ENCODE measurements around the gene ID3. TPM values are rescaled to one million over a fixed set of nuclear protein-coding genes. Genes with fewer than 3 reads are reported as not detected.

The ID3 gene
- total RNA-seq, 1 donor from 2014 or later, result 495 TPM

DNA sequence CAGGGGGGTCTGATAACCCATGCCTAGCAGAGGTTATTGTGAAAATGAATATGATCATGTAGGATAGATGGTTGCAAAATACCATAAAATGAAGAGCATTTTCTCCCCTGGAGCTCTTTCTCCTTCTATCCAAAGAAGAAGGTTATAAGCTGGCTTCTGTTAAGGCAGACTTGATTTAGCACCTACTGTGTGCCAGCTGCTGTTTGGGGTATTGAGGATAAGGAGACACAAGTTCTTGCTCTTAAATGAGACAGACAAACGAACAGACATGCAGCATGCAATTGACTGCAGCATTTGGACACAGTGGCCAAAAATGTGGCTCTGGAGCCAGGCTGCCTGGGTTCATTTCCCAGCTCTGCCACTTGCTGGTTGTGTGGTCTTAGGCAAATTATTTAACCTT lies 39.8 kb upstream of the ID3 start:
- Mint-ChIP-seq H3K9me3 (no peaks in the 10 kb centered on the region), H3K36me3 (no peaks in the 10 kb centered on the region), H3K4me3 (no peak overlapping the region), H3K27ac (no peak overlapping the region), H3K4me1 (ENCODE audit: unreplicated experiment) (peaks cover 69% of the 10 kb centered on the region), H3K27me3 (no peaks in the 10 kb centered on the region)
- no peak for DNase-seq (ENCODE audit: extremely low spot score, unreplicated experiment)
- TF ChIP-seq, protein P1, sequence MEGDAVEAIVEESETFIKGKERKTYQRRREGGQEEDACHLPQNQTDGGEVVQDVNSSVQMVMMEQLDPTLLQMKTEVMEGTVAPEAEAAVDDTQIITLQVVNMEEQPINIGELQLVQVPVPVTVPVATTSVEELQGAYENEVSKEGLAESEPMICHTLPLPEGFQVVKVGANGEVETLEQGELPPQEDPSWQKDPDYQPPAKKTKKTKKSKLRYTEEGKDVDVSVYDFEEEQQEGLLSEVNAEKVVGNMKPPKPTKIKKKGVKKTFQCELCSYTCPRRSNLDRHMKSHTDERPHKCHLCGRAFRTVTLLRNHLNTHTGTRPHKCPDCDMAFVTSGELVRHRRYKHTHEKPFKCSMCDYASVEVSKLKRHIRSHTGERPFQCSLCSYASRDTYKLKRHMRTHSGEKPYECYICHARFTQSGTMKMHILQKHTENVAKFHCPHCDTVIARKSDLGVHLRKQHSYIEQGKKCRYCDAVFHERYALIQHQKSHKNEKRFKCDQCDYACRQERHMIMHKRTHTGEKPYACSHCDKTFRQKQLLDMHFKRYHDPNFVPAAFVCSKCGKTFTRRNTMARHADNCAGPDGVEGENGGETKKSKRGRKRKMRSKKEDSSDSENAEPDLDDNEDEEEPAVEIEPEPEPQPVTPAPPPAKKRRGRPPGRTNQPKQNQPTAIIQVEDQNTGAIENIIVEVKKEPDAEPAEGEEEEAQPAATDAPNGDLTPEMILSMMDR (conservative IDR thresholded peaks at IDR 0.05), result no peak

DNA sequence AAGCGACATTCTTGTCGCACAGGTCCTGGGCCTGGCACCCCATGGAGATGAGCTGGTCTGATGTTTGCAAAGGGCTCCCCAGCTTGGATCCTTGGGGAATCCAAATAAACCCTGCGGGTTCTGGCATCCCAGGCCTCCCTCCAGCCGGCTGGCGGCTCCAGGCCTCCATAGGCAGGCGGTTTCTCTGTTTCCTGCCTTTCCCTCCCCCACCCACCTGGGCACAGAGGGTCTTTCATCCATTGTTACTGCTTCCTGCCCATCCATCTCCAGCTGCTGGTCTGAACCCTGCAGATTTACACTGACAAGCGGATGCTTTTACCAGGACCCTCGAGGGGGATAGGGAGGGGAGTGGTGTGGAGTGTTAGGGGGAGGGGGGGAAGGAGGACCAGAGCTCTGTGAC lies 39.1 kb upstream of the ID3 start:
- H3K27me3 Mint-ChIP-seq, result no peaks in the 10 kb centered on the region
- no peak for DNase-seq (ENCODE audit: extremely low spot score, unreplicated experiment)
- no peak overlapping the region for H3K4me3 Mint-ChIP-seq
- H3K9me3 Mint-ChIP-seq, result no peaks in the 10 kb centered on the region
- H3K27ac Mint-ChIP-seq, result no peak overlapping the region
- peaks cover 66% of the 10 kb centered on the region for H3K4me1 Mint-ChIP-seq (ENCODE audit: unreplicated experiment)
- no peaks in the 10 kb centered on the region for H3K36me3 Mint-ChIP-seq
- TF ChIP-seq, protein P1 (conservative IDR thresholded peaks at IDR 0.05), result no peak

DNA sequence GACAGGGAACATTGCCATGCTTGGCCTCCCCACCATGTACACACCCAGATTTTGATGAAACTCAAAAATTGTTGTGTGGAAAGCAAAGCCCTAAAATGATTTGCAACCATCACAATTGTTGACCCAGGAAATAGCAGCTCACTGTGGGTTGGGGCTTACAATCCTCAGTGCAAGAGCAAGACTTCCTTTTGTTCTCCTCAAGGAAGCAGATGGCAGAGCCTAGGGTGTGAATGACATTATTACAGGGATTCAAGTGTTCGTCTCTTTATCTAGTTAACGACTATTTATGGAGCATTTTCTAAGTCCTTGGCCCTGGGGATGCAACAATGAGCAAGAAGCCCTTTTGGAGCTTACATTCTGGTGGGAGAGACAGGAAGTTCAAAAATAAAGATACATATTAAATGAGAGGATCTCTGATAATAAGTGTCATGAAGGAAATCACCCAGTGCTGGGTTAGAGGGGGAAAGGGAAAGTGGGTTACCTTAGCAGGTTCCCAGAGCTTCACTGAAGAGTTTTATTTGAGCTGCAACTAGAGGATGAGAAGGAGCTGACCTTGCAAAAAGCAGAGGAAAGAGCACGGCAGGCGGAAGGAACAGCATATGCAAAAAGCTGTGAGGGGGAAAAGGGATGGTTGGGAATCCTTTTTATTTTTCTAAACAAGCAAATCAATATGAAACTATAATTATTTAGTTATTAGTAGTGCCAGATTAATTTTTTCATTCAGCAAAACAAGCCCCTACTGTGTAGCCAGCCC lies 38.5 kb upstream of the ID3 start:
- no peaks in the 10 kb centered on the region for H3K9me3 Mint-ChIP-seq
- H3K4me3 Mint-ChIP-seq, result peak overlapping the region; percentile 14
- H3K36me3 Mint-ChIP-seq, result no peaks in the 10 kb centered on the region
- H3K27me3 Mint-ChIP-seq, result no peaks in the 10 kb centered on the region
- DNase-seq (ENCODE audit: extremely low spot score, unreplicated experiment), result no peak
- TF ChIP-seq, protein P1 (conservative IDR thresholded peaks at IDR 0.05), result no peak
- peak overlapping the region; percentile 40 for H3K27ac Mint-ChIP-seq
- peaks cover 65% of the 10 kb centered on the region for H3K4me1 Mint-ChIP-seq (ENCODE audit: unreplicated experiment)

DNA sequence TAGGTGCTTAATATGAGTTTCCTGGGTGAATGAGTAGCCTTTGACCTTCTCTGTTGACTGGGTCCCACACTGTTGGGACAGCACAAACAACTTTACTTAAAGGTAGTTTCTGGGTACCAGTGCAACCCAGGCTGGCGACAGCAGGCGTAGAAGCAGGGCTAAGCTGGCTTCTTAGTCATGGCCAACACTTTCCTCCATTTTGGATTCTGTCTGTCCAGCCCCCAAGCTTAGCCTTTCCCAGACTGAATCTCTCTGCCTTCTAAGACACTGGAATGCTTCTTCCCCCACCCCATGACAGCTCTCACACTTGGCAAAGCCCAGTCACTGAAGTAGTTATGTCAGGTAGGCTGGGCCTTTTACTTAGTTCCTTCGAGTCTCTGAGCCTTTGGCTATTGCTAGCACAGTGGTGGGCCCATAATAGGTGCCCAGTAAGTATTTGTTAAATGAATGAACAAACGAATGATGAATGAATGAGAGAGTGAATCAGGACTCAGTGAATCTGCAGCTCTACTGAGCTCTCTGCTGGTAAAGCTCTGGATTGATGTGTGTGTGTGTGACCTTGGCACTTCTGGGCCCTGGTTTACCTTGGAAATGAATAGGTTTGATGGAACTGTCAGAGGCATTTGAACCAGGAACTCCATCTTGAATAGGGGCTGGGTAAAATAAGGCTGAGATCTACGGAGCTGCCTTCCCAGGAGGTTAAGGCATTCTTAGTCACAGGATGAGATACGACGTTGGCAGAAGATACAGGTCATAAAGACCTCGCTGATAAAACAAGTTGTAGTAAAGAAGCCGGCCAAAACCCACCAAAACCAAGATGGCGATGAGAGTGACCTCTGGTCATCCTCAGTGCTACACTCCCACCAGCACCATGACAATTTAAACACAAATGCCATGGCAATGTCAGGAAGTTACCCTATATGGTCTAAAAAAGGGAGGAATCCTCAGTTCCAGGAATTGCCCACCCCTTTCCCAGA lies 37.4 kb upstream of the ID3 start:
- TF ChIP-seq, protein P1 (conservative IDR thresholded peaks at IDR 0.05), result no peak
- Mint-ChIP-seq H3K27me3 (no peaks in the 10 kb centered on the region), H3K4me1 (ENCODE audit: unreplicated experiment) (peaks cover 65% of the 10 kb centered on the region), H3K36me3 (no peaks in the 10 kb centered on the region), H3K27ac (peak overlapping the region; percentile 24), H3K4me3 (no peak overlapping the region), H3K9me3 (no peaks in the 10 kb centered on the region)
- no peak for DNase-seq (ENCODE audit: extremely low spot score, unreplicated experiment)

DNA sequence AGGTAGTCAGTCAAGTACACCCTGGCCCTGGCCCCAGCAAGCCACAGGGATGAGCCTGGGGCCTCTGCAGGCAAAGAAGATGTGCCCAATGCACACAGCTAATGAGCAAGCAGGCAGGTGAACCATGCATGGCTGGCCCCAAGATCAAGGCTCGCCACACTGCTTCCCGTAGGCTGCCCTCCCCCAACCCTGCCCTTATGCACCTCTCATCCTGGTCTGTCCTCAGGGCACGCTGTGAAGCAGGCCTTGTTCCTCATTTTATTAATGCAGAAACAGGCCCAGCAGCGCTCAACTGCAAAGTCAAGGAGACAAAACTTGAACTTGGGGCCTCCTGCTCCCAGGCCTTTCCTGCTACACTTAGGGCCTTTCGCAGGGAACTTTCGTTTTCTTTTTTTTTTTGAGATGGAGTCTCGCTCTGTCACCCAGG lies 35.6 kb upstream of the ID3 start:
- Mint-ChIP-seq H3K4me1 (ENCODE audit: unreplicated experiment) (peaks cover 62% of the 10 kb centered on the region), H3K36me3 (no peaks in the 10 kb centered on the region)

More for the DNA sequence above, 35.6 kb upstream of the ID3 start:
- TF ChIP-seq, protein P1 (conservative IDR thresholded peaks at IDR 0.05), result no peak
- Mint-ChIP-seq H3K27me3 (no peaks in the 10 kb centered on the region), H3K4me3 (no peak overlapping the region), H3K9me3 (no peaks in the 10 kb centered on the region), H3K27ac (peak overlapping the region; percentile 79)
- DNase-seq (ENCODE audit: extremely low spot score, unreplicated experiment), result no peak
